RWPE2 (cell line): ENCODE results near the gene ITSN1.
"Not testable (repeated sequence)": the region's sequence is repeated elsewhere in the genome, so short reads cannot be mapped to it uniquely, and the experiment has no call there.

Experiments used
- ATAC-seq: fragments of 200-7000 bp; cut with Tn5 transposase; 3 replicates; pipeline ENCODE4 v1.9.1; 2021; ENCODE audit warnings: low read depth
- DNase-seq: peaks from one replicate; pipeline ENCODE4 v3.0.0-alpha.2; 2020; ENCODE audit warnings: low spot score
- H3K27ac ChIP-seq: fragments of 450-650 bp; 2 replicates; pipeline ENCODE4 v1.5.1; 2017; ENCODE audit warnings: mild to moderate bottlenecking; ENCODE audit not compliant: poor library complexity, severe bottlenecking
- H3K27me3 ChIP-seq: fragments of 250-450 bp; sonication (Bioruptor Pico); 2 replicates; pipeline ENCODE4 v1.5.1; 2021; ENCODE audit warnings: mild to moderate bottlenecking, moderate library complexity; ENCODE audit not compliant: insufficient read depth, poor library complexity, severe bottlenecking
- H3K36me3 ChIP-seq: fragments of 250-450 bp; sonication (Bioruptor Pico); 2 replicates; pipeline ENCODE4 v1.5.1; 2020; ENCODE audit warnings: low read depth, mild to moderate bottlenecking, moderate library complexity
- H3K4me1 ChIP-seq: fragments of 250-450 bp; sonication (Bioruptor Pico); 2 replicates; pipeline ENCODE4 v1.5.1; 2021; ENCODE audit warnings: mild to moderate bottlenecking, moderate library complexity; ENCODE audit not compliant: insufficient read depth, poor library complexity, severe bottlenecking
- H3K4me3 ChIP-seq: fragments of 250-450 bp; sonication (Bioruptor Pico); 2 replicates; pipeline ENCODE4 v1.5.1; 2021; ENCODE audit warnings: mild to moderate bottlenecking, moderate library complexity; ENCODE audit not compliant: severe bottlenecking
- H3K9me3 ChIP-seq: fragments of 250-450 bp; sonication (Bioruptor Pico); 2 replicates; pipeline ENCODE4 v1.5.1; 2021; ENCODE audit warnings: mild to moderate bottlenecking, moderate library complexity; ENCODE audit not compliant: severe bottlenecking
- TF ChIP-seq, protein P1 (sequence below): fragments of 450-650 bp; IDR thresholded peaks from one replicate; pipeline ENCODE4 v1.5.1; 2017; ENCODE audit warnings: mild to moderate bottlenecking, moderate library complexity; ENCODE audit not compliant: poor library complexity, severe bottlenecking

Gene ITSN1

DNA sequence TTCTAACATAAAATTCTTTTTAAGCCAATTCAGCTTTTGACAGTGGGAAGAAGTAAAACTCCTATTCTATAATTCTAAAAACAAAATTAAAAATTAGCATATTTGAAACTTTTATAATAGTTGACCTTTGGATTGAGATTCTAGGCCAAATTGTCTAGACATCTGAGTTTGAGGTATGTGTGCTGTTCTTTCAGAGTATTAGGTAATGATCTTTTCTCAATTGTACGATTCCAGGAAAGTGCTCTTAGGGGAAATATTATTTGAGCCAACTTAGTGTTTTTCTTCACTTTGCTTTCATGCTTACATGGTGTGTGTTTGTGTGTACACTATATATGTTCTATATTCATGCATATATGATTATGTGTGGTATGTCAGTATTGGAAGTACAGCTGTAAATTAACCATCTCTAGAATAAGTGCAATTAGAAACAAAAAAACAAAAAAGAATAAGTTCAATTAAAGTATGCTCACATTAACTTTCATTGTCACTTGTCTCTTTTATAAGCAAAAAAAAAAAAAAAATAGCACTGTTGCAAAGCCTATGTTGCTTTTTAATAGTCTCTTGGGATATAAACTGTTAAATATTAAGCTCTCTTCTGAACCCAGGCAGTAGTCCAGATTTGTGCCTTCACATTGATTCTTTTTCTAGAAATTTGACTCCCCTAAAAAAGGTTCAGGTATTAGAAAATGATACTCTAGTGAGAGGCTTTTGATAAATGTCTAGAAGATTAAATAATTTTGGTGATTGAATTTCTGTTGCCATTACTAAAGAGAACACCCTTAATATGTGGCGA, 141.1 kb downstream of the ITSN1 start:
- H3K4me3 ChIP-seq: no peak overlapping the region
- peaks cover 30% of the 10 kb centered on the region for H3K36me3 ChIP-seq
- DNase-seq: no peak
- H3K9me3 ChIP-seq: no peaks in the 10 kb centered on the region
- no peaks in the 10 kb centered on the region for H3K27me3 ChIP-seq
- H3K27ac ChIP-seq: no peak overlapping the region
- H3K4me1 ChIP-seq: no peaks in the 10 kb centered on the region
- TF ChIP-seq, protein P1, sequence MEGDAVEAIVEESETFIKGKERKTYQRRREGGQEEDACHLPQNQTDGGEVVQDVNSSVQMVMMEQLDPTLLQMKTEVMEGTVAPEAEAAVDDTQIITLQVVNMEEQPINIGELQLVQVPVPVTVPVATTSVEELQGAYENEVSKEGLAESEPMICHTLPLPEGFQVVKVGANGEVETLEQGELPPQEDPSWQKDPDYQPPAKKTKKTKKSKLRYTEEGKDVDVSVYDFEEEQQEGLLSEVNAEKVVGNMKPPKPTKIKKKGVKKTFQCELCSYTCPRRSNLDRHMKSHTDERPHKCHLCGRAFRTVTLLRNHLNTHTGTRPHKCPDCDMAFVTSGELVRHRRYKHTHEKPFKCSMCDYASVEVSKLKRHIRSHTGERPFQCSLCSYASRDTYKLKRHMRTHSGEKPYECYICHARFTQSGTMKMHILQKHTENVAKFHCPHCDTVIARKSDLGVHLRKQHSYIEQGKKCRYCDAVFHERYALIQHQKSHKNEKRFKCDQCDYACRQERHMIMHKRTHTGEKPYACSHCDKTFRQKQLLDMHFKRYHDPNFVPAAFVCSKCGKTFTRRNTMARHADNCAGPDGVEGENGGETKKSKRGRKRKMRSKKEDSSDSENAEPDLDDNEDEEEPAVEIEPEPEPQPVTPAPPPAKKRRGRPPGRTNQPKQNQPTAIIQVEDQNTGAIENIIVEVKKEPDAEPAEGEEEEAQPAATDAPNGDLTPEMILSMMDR: no peak
- no peak for ATAC-seq

DNA sequence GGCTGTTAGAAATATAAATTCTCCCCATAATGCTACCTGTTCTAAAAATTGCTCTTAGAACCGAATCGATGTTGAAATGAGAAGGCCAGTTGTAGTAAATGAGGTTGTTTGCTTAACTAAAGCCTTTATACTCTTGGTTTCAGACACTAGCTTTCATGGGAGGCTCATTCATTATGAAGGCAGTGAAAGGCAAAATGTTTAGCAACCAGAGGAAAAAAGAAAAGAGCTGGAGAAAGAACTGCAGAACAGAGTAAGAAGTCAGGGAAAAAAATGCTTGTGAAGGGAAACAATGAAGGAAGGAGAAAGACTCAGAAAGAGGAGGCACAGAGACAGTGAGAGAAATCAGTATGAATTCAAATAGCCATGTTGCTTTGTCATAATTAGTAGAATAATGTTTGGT, 145.1 kb downstream of the ITSN1 start:
- H3K4me1 ChIP-seq: no peaks in the 10 kb centered on the region
- ATAC-seq (no peak), DNase-seq (no peak)
- no peak overlapping the region for H3K4me3 ChIP-seq
- H3K36me3 ChIP-seq: 0 out of 2 replicates have a peak, but pooled peaks cover 9% of the 10 kb centered on the region
- TF ChIP-seq, protein P1: no peak
- H3K27me3 ChIP-seq: no peaks in the 10 kb centered on the region
- no peaks in the 10 kb centered on the region for H3K9me3 ChIP-seq
- H3K27ac ChIP-seq: no peak overlapping the region

DNA sequence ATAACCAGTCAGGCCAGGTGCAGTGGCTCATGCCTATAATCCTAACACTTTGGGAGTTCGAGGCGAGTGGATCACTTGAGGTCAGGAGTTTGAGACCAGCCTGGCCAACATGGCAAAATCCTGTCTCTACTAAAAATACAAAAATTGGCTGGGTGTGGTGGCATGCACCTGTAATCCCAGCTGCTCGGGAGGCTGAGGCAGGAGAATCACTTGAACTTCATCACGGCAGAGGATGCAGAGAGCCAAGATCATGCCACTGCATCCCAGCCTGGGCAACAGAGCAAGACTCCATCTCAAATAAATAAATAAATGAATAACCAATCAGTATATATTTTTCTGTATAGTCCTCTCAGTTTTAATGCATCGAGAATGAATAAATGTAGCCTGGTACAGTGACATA, 146.1 kb downstream of the ITSN1 start:
- H3K9me3 ChIP-seq, H3K4me3 ChIP-seq, H3K36me3 ChIP-seq, ATAC-seq, H3K4me1 ChIP-seq, H3K27ac ChIP-seq, H3K27me3 ChIP-seq, DNase-seq: not testable (repeated sequence)

DNA sequence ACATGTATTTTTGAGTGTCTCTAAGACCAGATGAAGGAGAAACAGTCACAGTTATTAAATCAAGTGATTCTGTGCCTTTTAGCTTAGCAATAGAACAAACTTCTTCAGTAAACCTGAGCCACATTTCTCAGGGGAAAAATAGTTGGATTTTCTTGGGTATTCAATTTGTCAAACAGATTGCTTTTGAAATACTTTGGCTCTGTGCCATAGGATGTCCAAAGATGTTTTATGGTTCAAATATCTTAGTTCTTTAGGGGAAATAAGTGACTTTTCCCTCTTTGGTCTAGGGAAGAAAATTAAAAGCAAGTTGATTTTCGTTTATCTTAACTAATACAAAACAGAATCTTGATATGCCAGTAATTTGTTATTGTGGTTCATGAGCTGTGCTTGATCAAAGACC, 147.4 kb downstream of the ITSN1 start:
- TF ChIP-seq, protein P1: no peak
- Histone ChIP-seq H3K27me3 (no peaks in the 10 kb centered on the region), H3K4me1 (no peaks in the 10 kb centered on the region)

DNA sequence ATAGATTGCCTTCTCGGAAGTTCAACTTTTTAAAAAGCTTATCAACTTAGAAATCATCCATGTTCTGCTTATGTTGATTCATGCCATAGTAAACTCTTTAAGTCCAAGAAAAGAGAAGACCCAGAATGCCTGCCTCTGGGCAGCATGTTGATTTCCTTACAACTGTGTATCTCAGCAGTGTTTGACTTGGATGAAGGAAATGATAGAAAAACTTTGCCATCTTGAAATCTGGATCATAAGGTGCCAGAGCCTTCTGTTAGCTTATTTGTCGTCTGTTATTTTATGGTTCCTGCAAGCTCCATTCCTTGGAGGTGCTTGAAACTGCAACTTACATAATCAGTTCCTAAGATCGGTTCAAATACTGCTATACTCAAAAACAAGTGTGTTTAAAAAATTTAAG, 148.8 kb downstream of the ITSN1 start:
- H3K27me3 ChIP-seq: no peaks in the 10 kb centered on the region
- no peaks in the 10 kb centered on the region for H3K4me1 ChIP-seq
- DNase-seq (no peak), ATAC-seq (no peak)
- H3K4me3 ChIP-seq: no peak overlapping the region
- peaks cover 15% of the 10 kb centered on the region for H3K36me3 ChIP-seq
- no peak overlapping the region for H3K27ac ChIP-seq
- no peaks in the 10 kb centered on the region for H3K9me3 ChIP-seq
- TF ChIP-seq, protein P1: no peak

More for the DNA sequence above, 147.4 kb downstream of the ITSN1 start:
- Histone ChIP-seq H3K4me3 (no peak overlapping the region), H3K27ac (no peak overlapping the region), H3K9me3 (no peaks in the 10 kb centered on the region), H3K36me3 (peaks cover 9% of the 10 kb centered on the region)
- ATAC-seq (no peak), DNase-seq (no peak)
